NCI-H2227 (cell line): ENCODE data around the gene TEX44.

ENCODE experiments used
- DNase-seq: peaks from one replicate; lab custom pipeline; 2025; ENCODE audit not compliant: unreplicated experiment; lab: John Stamatoyannopoulos, UW

Gene TEX44

DNA sequence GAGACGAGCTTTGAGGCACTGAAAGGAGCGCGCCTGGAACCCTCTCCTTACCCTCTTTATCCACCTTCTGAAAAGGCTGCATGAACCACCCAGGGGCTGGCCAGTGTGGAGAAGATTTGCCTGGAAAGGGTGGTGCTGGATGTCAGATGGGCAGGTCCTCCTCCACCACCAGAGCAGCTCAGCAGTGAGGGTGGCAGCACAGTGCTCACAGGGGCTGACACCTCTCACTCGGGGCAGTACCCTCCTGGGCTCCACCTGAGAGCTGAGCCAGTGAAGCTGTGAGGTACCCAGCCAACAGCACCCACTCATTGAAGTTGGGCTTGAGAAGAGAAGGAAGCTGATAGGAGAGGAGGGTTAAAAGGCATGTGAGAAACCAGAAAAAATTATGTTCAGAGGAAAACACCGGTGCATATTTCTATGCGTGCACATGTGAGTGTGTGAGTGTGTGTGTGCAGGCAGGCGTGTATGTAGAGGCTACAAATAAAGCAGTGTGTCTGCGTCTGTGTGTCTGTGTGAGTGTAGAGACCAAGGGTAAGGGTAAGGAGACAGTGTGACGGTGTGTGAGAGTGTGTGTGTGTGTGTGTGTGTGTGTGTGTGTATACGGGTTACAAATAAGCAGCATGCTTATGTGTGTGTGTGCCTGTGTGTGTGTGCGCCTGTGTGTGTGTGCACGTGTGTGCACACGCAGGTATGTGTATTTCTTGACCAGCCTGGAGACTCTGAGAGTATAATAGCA, 40.7 kb downstream of the TEX44 start:
- DNase-seq = no peak

DNA sequence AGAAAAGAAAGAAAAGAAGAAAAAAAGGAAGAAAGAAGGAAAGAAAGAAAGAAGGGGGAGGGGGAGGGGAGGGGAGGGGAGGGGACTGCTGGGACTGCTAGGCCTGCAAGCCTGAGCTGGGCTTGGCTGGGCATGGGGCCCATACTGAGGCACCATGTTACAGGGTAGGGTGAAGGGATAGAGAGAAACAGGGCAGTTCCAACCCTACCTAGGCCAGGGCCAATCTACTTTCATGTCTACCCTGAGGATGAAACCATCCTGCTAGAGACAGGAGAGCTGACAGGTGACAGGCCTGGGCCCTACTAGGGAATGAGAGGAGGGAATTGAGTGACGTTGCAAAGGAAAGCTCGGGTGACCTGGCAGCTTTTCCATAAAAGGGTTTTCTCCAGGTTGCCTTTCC, 41.7 kb downstream of the TEX44 start:
- no peak for DNase-seq

DNA sequence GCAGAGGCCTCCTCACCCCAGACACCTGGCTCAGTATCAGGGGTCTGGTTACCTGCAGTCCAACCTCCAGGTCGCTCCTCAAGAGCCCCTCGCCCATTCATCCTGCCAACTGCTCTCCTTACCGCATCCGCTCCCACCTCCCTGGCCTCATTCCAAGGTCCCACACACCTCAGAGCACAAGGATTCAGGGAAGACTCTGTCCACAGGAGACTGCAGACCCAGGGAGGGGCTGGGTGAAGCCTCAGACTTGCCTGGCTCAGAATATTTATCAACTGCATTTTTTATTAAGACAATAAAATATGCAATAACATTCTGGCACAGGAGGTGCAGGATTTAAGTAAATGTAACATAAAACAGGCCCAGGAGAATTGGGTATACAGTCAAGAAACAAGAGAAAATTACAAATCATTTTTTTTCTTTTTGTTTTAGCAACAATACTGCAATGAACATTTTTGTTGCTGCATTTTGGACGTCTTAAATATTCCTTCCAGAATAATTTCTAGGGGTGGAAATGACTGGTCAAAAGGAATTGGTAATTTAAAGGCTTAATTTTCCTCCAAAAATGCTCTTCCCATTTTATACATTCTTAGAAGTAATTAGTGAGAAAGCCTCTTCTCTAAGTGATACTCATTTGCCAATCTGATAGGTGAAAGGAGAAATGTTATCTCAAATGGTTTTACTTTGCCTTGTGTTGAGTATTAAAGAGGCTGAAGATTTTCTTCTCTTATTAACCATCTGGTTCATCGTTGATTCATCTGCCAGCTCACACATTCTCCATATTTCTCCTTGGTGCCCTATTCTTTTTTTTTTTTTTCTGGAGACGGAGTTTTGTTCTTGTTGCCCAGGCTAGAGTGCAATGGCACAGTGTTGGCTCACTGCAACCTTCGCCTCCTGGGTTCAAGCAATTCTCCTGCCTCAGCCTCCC, 42.5 kb downstream of the TEX44 start:
- no peak for DNase-seq

DNA sequence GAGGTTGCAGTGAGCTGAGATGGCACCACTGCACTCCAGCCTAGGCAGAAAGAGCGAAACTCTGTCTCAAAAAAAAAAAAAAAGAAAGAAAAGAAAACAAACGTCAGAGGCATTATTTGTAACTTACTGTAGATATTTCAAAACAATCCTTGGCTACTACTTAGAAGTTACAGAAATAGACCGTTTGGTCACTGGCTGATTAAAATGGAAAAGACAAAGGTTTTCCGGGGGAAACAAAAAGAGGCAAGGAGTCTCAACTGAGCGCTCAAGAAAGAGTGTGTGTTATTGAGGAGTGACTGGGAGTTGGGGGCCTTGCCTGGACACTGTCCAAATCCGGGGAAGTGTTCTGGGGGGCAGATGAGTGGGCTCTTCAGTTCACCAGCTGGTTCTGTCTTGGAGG, 47.6 kb downstream of the TEX44 start:
- no peak for DNase-seq

DNA sequence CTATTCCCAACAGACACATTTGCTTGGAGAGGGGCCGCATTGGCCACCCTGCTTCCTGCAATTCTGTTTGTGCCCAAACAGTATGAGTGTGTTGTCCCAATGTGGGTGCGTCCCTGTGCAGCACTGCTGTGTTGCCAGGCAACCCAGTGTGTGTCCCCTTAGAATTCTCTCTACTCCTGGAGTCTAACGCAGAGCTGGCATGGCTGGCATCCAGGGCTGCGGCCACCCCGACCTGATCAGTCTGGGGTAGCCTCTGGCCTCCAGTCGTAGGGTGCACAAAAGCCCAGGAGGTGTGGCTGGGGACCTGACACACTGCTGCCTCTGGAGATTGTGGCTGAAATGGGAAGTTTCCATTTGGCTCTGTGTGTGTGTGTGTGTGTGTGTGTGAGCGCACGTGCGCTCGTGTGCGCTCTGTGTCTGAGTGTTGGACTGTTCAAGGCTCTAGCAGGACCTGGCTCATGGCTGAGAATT, 48.0 kb downstream of the TEX44 start:
- DNase-seq = peak; percentile 57

DNA sequence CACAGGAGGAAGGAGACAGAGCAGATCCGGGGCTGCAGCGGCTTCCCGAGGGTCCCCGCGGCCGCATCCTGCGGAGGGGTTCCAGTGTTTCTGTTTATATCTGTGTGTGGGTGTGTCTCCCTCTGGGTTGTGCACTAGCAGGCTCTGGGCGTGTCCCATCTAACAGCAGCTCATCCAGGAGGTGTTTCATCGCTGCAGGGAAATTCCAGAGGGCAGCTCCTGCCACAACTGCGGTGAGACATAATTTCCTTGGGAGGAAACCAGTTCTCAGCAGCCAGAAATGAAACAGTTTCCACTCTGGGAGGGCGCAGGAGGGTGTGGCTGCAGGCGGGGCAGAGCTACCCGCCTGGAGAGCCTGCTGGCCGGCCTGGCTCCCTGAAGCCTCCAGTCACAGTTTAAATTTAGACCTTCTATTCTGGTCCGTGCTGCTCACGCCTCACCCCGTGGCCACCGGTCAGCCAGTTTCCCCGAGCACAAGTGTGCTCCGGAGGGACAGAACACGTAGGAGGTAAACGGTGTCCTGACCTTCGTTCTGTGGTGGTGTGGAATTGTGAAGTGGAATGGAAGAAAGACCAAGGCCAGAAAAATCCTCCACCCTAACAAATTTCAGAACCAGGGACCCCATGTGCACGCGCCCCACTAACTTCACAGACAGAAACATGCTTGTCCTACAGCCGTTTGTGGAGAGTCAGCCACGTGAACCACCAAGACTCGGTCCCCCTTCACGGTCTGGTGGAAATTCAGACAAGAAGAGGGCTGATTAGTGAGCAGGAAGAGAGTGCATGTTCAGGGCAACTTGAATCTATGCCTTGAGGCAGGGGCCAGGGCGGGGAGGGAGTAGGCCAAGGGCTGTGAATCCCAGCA, 50.2 kb downstream of the TEX44 start:
- DNase-seq = peak; percentile 86

DNA sequence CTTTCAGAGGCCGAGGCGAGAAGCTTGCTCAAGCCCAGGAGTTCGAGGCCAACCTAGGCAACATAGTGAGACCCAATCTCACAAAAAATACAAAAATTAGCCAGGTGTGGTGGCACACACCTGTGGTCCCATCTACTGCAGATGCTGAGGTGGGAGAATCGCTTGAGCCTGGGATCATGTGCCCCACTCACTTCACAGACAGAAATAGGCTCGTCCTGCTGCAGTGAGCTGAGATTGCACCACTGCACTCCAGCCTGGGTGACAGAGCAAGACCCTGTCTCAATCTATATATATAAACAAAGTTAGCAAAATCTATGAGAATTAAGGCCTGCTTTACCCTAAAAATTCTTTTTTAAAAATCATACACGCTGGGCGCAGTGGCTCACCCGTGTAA, 50.8 kb downstream of the TEX44 start:
- DNase-seq = no peak
